GM12878 (cell line): ENCODE data around the gene BNIPL. TPM values are rescaled to one million over a fixed set of nuclear protein-coding genes. Genes with fewer than 3 reads are reported as not detected.

Source experiments
- BMI1 ChIP-seq: fragments of 450-650 bp; IDR thresholded peaks from 2 replicates; pipeline ENCODE4 v1.6.1; 2016; ENCODE audit warnings: mild to moderate bottlenecking, moderate library complexity, borderline replicate concordance
- CBFB ChIP-seq: IDR thresholded peaks from 2 replicates; pipeline ENCODE4 v1.6.1; 2016; ENCODE audit warnings: antibody characterized with exemption, low read depth
- CBX3 ChIP-seq: fragments of 200-600 bp; sonication (generic); IDR thresholded peaks from 2 replicates; pipeline ENCODE4 v1.6.1; 2016; ENCODE audit warnings: low read depth, borderline replicate concordance
- EED ChIP-seq: sonication (generic); IDR thresholded peaks from 2 replicates; pipeline ENCODE4 v1.6.1; 2016; ENCODE audit warnings: antibody characterized with exemption, low read depth
- ESRRA ChIP-seq: IDR thresholded peaks from 2 replicates; pipeline ENCODE4 v1.6.1; 2012; ENCODE audit warnings: mild to moderate bottlenecking, low read length, improper control_type of control experiment
- ETV6 ChIP-seq, 2 experiments: fragments of 450-650 bp in 1 of 2; IDR thresholded peaks in 1 of 2; conservative IDR thresholded peaks in 1 of 2; 2 replicates each; pipeline ENCODE4 v1.6.1; 2014; ENCODE audit warnings: antibody characterized with exemption in 1 of 2, borderline replicate concordance in 1 of 2, low read depth in 1 of 2, mild to moderate bottlenecking in 1 of 2, moderate library complexity in 1 of 2
- HSF1 ChIP-seq: fragments of 150-350 bp; IDR thresholded peaks from 2 replicates; pipeline ENCODE4 v1.6.1; 2014; ENCODE audit warnings: mild to moderate bottlenecking, low read depth, low read length
- JUNB ChIP-seq: IDR thresholded peaks from 2 replicates; pipeline ENCODE4 v1.6.1; 2016; ENCODE audit warnings: antibody characterized with exemption, mild to moderate bottlenecking
- KLF5 ChIP-seq: fragments of 450-650 bp; IDR thresholded peaks from 2 replicates; pipeline ENCODE4 v1.6.1; 2014; ENCODE audit warnings: mild to moderate bottlenecking; ENCODE audit not compliant: partially characterized antibody
- MTA2 ChIP-seq: fragments of 450-650 bp; IDR thresholded peaks from 2 replicates; pipeline ENCODE4 v1.6.1; 2016; ENCODE audit warnings: low read depth, mild to moderate bottlenecking, moderate library complexity
- MYB ChIP-seq: fragments of 150-350 bp; IDR thresholded peaks from 2 replicates; pipeline ENCODE4 v1.6.1; 2014; ENCODE audit warnings: mild to moderate bottlenecking, low read depth, low read length, borderline replicate concordance
- PAX5 ChIP-seq: IDR thresholded peaks from 2 replicates; pipeline ENCODE4 v1.6.1; 2011; ENCODE audit warnings: low read depth, low read length, borderline replicate concordance
- PAX8 ChIP-seq: fragments of 450-650 bp; IDR thresholded peaks from 2 replicates; pipeline ENCODE4 v1.6.1; 2017; ENCODE audit warnings: mild to moderate bottlenecking, moderate library complexity
- PML ChIP-seq: IDR thresholded peaks from 2 replicates; pipeline ENCODE4 v1.6.1; 2012; ENCODE audit warnings: low read length, inconsistent platforms
- RFX5 ChIP-seq: IDR thresholded peaks from 2 replicates; pipeline ENCODE4 v1.6.1; 2011; ENCODE audit warnings: low read depth, low read length, improper control_type of control experiment
- RUNX3 ChIP-seq: IDR thresholded peaks from 2 replicates; pipeline ENCODE4 v1.6.1; 2012; ENCODE audit warnings: low read length, inconsistent platforms
- TARDBP ChIP-seq: IDR thresholded peaks from 2 replicates; pipeline ENCODE4 v1.6.1; 2016; ENCODE audit warnings: borderline replicate concordance
- YY1 ChIP-seq: IDR thresholded peaks from 2 replicates; pipeline ENCODE4 v1.6.1; 2011; ENCODE audit warnings: low read depth, mild to moderate bottlenecking, low read length
- polyA plus RNA-seq, 11 experiments: library from polyadenylated mRNA; depleted of rRNA in 4 of 11; unstranded in 6 of 11; stranded (reverse) in 5 of 11; fragments of >200 nt; fragmentation: Nextera tagmentation in 4 of 11; fragmentation: Illumina TruSeq in 1 of 11; extraction: Ambion mirVana in 4 of 11; extraction: Trizol in 1 of 11; gene quantifications; 1 replicate in 1 of 11; 2 replicates in 10 of 11; pipeline versions ENCODE4 v1.2.1 to v1.2.3, GENCODE V29; 2011 to 2016; ENCODE audit warnings: inconsistent platforms in 2 of 11, missing spikeins in 2 of 11, low read depth in 1 of 11
- total RNA-seq, 4 experiments: library from RNA; depleted of rRNA in 3 of 4; stranded (reverse); fragments of >200 nt in 3 of 4; fragmentation: Illumina TruSeq in 1 of 4; extraction: Trizol in 1 of 4; gene quantifications; 2 replicates each; pipeline versions ENCODE4 v1.2.1 to v1.2.3, GENCODE V29; 2013 to 2021
- TF ChIP-seq, protein P1 (sequence below): fragments of 450-650 bp; IDR thresholded peaks from 2 replicates; pipeline ENCODE4 v1.6.1; 2017; ENCODE audit warnings: antibody characterized with exemption, mild to moderate bottlenecking, moderate library complexity
- TF ChIP-seq, protein P2 (sequence below): fragments of 450-650 bp; IDR thresholded peaks from 2 replicates; pipeline ENCODE4 v1.6.1; 2018; ENCODE audit warnings: mild to moderate bottlenecking, low read depth, moderate library complexity; ENCODE audit not compliant: partially characterized antibody
- TF ChIP-seq, protein P3 (sequence below): fragments of 450-650 bp; conservative IDR thresholded peaks from 2 replicates; pipeline ENCODE4 v1.6.1; 2017; ENCODE audit warnings: mild to moderate bottlenecking, moderate library complexity

The BNIPL gene
- total and polyA plus RNA-seq, 10 of the 15 experiments (the other 5 are each of a cell fraction or from before 2014, with no cell fraction given), result 0.05 to 1.1 (median 0.17) TPM

DNA sequence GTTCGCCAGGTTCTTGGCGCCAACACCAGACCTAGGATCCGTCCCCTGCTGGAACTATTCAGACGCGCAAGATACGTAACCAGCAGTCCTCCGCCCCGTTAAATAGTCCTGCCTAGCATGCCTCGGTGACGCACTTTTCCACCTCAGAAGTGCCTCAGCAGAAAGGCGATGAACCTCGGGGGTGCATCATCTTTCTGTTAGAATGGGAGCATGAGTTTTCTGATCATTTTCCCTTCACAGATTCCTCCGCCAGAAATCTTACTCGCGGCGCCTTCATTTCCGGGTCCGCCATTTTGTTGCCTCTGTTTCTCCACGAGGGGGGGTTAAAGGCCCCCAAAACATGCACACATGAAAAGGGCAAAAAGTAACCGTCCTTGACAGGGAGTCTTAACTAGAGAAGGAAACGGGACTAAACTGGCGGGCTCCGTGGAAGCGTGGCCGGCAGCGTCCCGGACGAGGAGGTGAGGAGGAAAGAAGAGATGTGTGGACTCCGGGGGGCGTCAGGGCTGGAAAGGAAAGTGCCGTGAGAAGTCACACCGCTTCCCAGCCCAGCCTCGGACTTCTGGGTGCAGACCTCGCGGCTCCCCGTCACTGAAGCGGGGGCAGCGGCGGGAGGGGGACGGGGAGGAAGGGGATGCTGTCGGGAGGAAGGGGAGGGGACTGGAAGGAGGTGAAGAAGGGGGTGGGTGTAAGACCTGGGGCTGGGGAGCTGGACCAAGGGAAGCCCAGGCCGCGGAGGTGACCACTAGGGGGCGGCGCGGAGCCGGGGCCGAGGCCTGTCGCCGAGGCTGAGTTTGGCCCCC, 34.3 kb downstream of the BNIPL start, which contains the start of gene GABPB2 (continued):
- TF ChIP-seq, protein P1, sequence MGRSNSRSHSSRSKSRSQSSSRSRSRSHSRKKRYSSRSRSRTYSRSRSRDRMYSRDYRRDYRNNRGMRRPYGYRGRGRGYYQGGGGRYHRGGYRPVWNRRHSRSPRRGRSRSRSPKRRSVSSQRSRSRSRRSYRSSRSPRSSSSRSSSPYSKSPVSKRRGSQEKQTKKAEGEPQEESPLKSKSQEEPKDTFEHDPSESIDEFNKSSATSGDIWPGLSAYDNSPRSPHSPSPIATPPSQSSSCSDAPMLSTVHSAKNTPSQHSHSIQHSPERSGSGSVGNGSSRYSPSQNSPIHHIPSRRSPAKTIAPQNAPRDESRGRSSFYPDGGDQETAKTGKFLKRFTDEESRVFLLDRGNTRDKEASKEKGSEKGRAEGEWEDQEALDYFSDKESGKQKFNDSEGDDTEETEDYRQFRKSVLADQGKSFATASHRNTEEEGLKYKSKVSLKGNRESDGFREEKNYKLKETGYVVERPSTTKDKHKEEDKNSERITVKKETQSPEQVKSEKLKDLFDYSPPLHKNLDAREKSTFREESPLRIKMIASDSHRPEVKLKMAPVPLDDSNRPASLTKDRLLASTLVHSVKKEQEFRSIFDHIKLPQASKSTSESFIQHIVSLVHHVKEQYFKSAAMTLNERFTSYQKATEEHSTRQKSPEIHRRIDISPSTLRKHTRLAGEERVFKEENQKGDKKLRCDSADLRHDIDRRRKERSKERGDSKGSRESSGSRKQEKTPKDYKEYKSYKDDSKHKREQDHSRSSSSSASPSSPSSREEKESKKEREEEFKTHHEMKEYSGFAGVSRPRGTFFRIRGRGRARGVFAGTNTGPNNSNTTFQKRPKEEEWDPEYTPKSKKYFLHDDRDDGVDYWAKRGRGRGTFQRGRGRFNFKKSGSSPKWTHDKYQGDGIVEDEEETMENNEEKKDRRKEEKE, result no peak
- TF ChIP-seq JUNB, result 0 out of 2 replicates have a peak, but pooled peaks have one; percentile 5
- TF ChIP-seq CBX3, result no peak
- TF ChIP-seq PAX5, result 0 out of 2 replicates have a peak, but pooled peaks have one; percentile 38
- no peak for TF ChIP-seq ESRRA
- peak; percentile 79 for TF ChIP-seq RUNX3
- peak; percentile 54 for TF ChIP-seq MTA2
- no peak for TF ChIP-seq RFX5
- TF ChIP-seq YY1, result peak; percentile 98
- TF ChIP-seq KLF5, result peak; percentile 74
- TF ChIP-seq PAX8, result peak; percentile 97
- peak; percentile 95 for TF ChIP-seq TARDBP
- TF ChIP-seq ETV6 (conservative IDR thresholded peaks at IDR 0.05 in 1 of 2, IDR thresholded peaks at IDR 0.05 in 1 of 2; ENCODE audit: borderline replicate concordance in 1 of 2, low read depth in 1 of 2), result peak in 1 of 2 experiments; percentile 79; a peak in 2 of 4 replicates
- TF ChIP-seq PML, result peak; percentile 85; the same call in 1 of the 2 replicates
- TF ChIP-seq EED, result peak; percentile 68; the same call in 1 of the 2 replicates
- TF ChIP-seq BMI1, result no peak
- TF ChIP-seq, protein P2, sequence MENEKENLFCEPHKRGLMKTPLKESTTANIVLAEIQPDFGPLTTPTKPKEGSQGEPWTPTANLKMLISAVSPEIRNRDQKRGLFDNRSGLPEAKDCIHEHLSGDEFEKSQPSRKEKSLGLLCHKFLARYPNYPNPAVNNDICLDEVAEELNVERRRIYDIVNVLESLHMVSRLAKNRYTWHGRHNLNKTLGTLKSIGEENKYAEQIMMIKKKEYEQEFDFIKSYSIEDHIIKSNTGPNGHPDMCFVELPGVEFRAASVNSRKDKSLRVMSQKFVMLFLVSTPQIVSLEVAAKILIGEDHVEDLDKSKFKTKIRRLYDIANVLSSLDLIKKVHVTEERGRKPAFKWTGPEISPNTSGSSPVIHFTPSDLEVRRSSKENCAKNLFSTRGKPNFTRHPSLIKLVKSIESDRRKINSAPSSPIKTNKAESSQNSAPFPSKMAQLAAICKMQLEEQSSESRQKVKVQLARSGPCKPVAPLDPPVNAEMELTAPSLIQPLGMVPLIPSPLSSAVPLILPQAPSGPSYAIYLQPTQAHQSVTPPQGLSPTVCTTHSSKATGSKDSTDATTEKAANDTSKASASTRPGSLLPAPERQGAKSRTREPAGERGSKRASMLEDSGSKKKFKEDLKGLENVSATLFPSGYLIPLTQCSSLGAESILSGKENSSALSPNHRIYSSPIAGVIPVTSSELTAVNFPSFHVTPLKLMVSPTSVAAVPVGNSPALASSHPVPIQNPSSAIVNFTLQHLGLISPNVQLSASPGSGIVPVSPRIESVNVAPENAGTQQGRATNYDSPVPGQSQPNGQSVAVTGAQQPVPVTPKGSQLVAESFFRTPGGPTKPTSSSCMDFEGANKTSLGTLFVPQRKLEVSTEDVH, result peak; percentile 97
- peak; percentile 69; the same call in 1 of the 2 replicates for TF ChIP-seq MYB
- 0 out of 2 replicates have a peak, but pooled peaks have one; percentile 17 for TF ChIP-seq HSF1
- no peak; the same call in none of the 2 replicates for TF ChIP-seq CBFB
- TF ChIP-seq, protein P3, sequence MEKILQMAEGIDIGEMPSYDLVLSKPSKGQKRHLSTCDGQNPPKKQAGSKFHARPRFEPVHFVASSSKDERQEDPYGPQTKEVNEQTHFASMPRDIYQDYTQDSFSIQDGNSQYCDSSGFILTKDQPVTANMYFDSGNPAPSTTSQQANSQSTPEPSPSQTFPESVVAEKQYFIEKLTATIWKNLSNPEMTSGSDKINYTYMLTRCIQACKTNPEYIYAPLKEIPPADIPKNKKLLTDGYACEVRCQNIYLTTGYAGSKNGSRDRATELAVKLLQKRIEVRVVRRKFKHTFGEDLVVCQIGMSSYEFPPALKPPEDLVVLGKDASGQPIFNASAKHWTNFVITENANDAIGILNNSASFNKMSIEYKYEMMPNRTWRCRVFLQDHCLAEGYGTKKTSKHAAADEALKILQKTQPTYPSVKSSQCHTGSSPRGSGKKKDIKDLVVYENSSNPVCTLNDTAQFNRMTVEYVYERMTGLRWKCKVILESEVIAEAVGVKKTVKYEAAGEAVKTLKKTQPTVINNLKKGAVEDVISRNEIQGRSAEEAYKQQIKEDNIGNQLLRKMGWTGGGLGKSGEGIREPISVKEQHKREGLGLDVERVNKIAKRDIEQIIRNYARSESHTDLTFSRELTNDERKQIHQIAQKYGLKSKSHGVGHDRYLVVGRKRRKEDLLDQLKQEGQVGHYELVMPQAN, result peak; percentile 93
